GM23338 (cell line): ENCODE results near the gene KPNA5. TPM values are rescaled to one million over a fixed set of nuclear protein-coding genes. Genes with fewer than 3 reads are reported as not detected.

Experiments
- ATAC-seq: fragments of 200-7000 bp; cut with Tn5 transposase; 3 replicates; pipeline ENCODE4 v1.9.1; 2020
- DNase-seq: peaks from one replicate; pipeline ENCODE4 v3.0.0-alpha.2; 2015; ENCODE audit warnings: low spot score
- H2AFZ ChIP-seq: fragments of 200-600 bp; sonication (generic); 2 replicates; pipeline ENCODE4 v1.8.0; 2016; ENCODE audit warnings: antibody characterized with exemption, mild to moderate bottlenecking, moderate library complexity
- H3F3A ChIP-seq: fragments of 200-600 bp; sonication (generic); replicated peaks from 2 replicates; pipeline ENCODE4 v1.8.0; 2017; ENCODE audit warnings: antibody characterized with exemption, mixed run types, low read depth
- H3K27ac ChIP-seq: fragments of 200-600 bp; sonication (generic); 2 replicates; pipeline ENCODE4 v1.6.1; 2016; ENCODE audit warnings: low read depth
- H3K27me3 ChIP-seq: fragments of 200-600 bp; sonication (generic); 2 replicates; pipeline ENCODE4 v1.8.0; 2016; ENCODE audit warnings: mild to moderate bottlenecking, mixed run types, moderate library complexity; ENCODE audit not compliant: insufficient read depth
- H3K36me3 ChIP-seq: fragments of 200-600 bp; sonication (generic); 2 replicates; pipeline ENCODE4 v1.8.0; 2016; ENCODE audit warnings: mild to moderate bottlenecking; ENCODE audit not compliant: insufficient read depth
- H3K4me1 ChIP-seq: fragments of 200-600 bp; sonication (generic); 2 replicates; pipeline ENCODE4 v1.8.0; 2016; ENCODE audit warnings: mild to moderate bottlenecking, moderate library complexity; ENCODE audit not compliant: insufficient read depth
- H3K4me2 ChIP-seq: fragments of 200-600 bp; sonication (generic); 2 replicates; pipeline ENCODE4 v1.7.1; 2017; ENCODE audit warnings: mixed run types
- H3K4me3 ChIP-seq: fragments of 200-600 bp; sonication (generic); 2 replicates; pipeline ENCODE4 v1.6.1; 2016; ENCODE audit warnings: mixed run types
- H3K79me2 ChIP-seq: fragments of 200-600 bp; sonication (generic); replicated peaks from 2 replicates; pipeline ENCODE4 v1.8.0; 2017; ENCODE audit warnings: mild to moderate bottlenecking; ENCODE audit not compliant: insufficient read depth
- H3K9me2 ChIP-seq: fragments of 200-600 bp; sonication (generic); 2 replicates; pipeline ENCODE4 v1.8.0; 2017; ENCODE audit not compliant: insufficient read depth
- H4K20me1 ChIP-seq: fragments of 200-600 bp; sonication (generic); replicated peaks from 2 replicates; pipeline ENCODE4 v1.8.0; 2017; ENCODE audit warnings: mild to moderate bottlenecking; ENCODE audit not compliant: insufficient read depth
- H3K27ac Mint-ChIP-seq: 2 replicates; pipeline ENCODE4 v1.8.0; 2020; ENCODE audit warnings: inconsistent platforms, mild to moderate bottlenecking, moderate library complexity, mixed read lengths
- H3K27me3 Mint-ChIP-seq: 3 replicates; pipeline ENCODE4 v1.8.0; 2022; ENCODE audit warnings: low read depth, mild to moderate bottlenecking, moderate library complexity, mixed read lengths, inconsistent platforms; ENCODE audit not compliant: insufficient read depth, poor library complexity
- H3K36me3 Mint-ChIP-seq: 3 replicates; pipeline ENCODE4 v1.8.0; 2021; ENCODE audit warnings: low read depth, mild to moderate bottlenecking, inconsistent platforms, moderate library complexity, mixed read lengths
- H3K4me1 Mint-ChIP-seq: 3 replicates; pipeline ENCODE4 v1.8.0; 2020; ENCODE audit warnings: mild to moderate bottlenecking, inconsistent platforms, mixed read lengths
- H3K4me3 Mint-ChIP-seq: 3 replicates; pipeline ENCODE4 v1.8.0; 2021; ENCODE audit warnings: moderate library complexity, mild to moderate bottlenecking, inconsistent platforms, mixed read lengths
- H3K9me3 Mint-ChIP-seq: 3 replicates; pipeline ENCODE4 v1.8.0; 2020; ENCODE audit warnings: moderate library complexity, mild to moderate bottlenecking, inconsistent platforms, mixed read lengths
- CREB1 ChIP-seq: fragments of 250-450 bp; sonication (Bioruptor Pico); IDR thresholded peaks from 2 replicates; pipeline ENCODE4 v1.5.0; 2020; ENCODE audit warnings: low read depth, mild to moderate bottlenecking, moderate library complexity
- CTCF ChIP-seq, 2 experiments: fragments of 200-600 bp in 1 of 2; sonication (generic) in 1 of 2; conservative IDR thresholded peaks; 2 replicates each; pipeline versions ENCODE4 v1.5.1 to v1.6.1; 2016 to 2017; ENCODE audit warnings: antibody characterized with exemption in 2 of 2, low read depth in 2 of 2, mild to moderate bottlenecking in 2 of 2, moderate library complexity in 1 of 2
- ETS1 ChIP-seq: IDR thresholded peaks from 2 replicates; pipeline ENCODE4 v1.6.1; 2016; ENCODE audit warnings: antibody characterized with exemption
- EZH2 ChIP-seq: fragments of 200-600 bp; sonication (generic); IDR thresholded peaks from one replicate; pipeline ENCODE4 v1.8.0; 2017; ENCODE audit warnings: antibody characterized with exemption, mild to moderate bottlenecking, low read depth; ENCODE audit not compliant: unreplicated experiment
- EZH2phosphoT487 ChIP-seq: fragments of 200-600 bp; sonication (generic); IDR thresholded peaks from one replicate; pipeline ENCODE4 v1.8.1; 2018; ENCODE audit warnings: antibody characterized with exemption; ENCODE audit not compliant: unreplicated experiment
- JUNB ChIP-seq: IDR thresholded peaks from one replicate; pipeline ENCODE4 v1.6.1; 2016; ENCODE audit warnings: antibody characterized with exemption; ENCODE audit not compliant: unreplicated experiment
- NANOG ChIP-seq: IDR thresholded peaks from 2 replicates; pipeline ENCODE4 v1.6.1; 2016; ENCODE audit warnings: antibody characterized with exemption, borderline replicate concordance
- POLR2AphosphoS5 ChIP-seq: IDR thresholded peaks from 2 replicates; pipeline ENCODE4 v1.6.1; 2016; ENCODE audit warnings: antibody characterized with exemption, low read depth
- REST ChIP-seq: IDR thresholded peaks from one replicate; pipeline ENCODE4 v1.6.1; 2018; ENCODE audit warnings: antibody characterized with exemption; ENCODE audit not compliant: unreplicated experiment
- STAT1 ChIP-seq: IDR thresholded peaks from one replicate; pipeline ENCODE4 v1.6.1; 2016; ENCODE audit warnings: antibody characterized with exemption; ENCODE audit not compliant: unreplicated experiment
- ZNF114 ChIP-seq: fragments of 250-450 bp; sonication (Bioruptor Pico); IDR thresholded peaks from 2 replicates; pipeline ENCODE4 v1.5.0; 2020; ENCODE audit warnings: mild to moderate bottlenecking, moderate library complexity
- ZNF331 ChIP-seq: fragments of 250-450 bp; sonication (Bioruptor Pico); IDR thresholded peaks from 2 replicates; pipeline ENCODE4 v1.5.0; 2020; ENCODE audit warnings: low read depth, mild to moderate bottlenecking, moderate library complexity
- ZNF462 ChIP-seq: fragments of 250-450 bp; sonication (Bioruptor Pico); IDR thresholded peaks from 2 replicates; pipeline ENCODE4 v1.5.0; 2020; ENCODE audit warnings: mild to moderate bottlenecking, moderate library complexity
- polyA plus RNA-seq: library from polyadenylated mRNA; unstranded; fragments of >200 nt; fragmentation: Nextera tagmentation; extraction: Ambion mirVana; gene quantifications from 2 replicates; pipeline ENCODE4 v1.2.1, GENCODE V29; 2016
- total RNA-seq: library from RNA; depleted of rRNA; stranded (reverse); fragments of >200 nt; shearing (Covaris generic); gene quantifications from 2 replicates; pipeline ENCODE4 v1.2.3, GENCODE V29; 2014

The KPNA5 gene
- total and polyA plus RNA-seq, 2 experiments from 2014 or later: 6.9 to 16.3 TPM

GRCh38 chr6:116685437-116685993, 4.5 kb downstream of the KPNA5 start:
- H3K27ac Mint-ChIP-seq: no peak overlapping the region
- H3K36me3 Mint-ChIP-seq: peaks cover 22% of the 10 kb centered on the region
- H3K27me3 Mint-ChIP-seq: peaks cover 2% of the 10 kb centered on the region
- Histone ChIP-seq H3F3A (peaks cover 9% of the 10 kb centered on the region; the same call in 1 of the 2 replicates), H3K9me2 (no peaks in the 10 kb centered on the region), H2AFZ (no peak overlapping the region), H3K27me3 (no peaks in the 10 kb centered on the region), H3K36me3 (peaks cover 8% of the 10 kb centered on the region; the same call in 1 of the 2 replicates), H3K79me2 (peaks cover 86% of the 10 kb centered on the region), H4K20me1 (peaks cover 23% of the 10 kb centered on the region), H3K4me1 (peaks cover 7% of the 10 kb centered on the region), H3K4me3 (no peak overlapping the region), H3K4me2 (no peak overlapping the region), H3K27ac (no peak overlapping the region)
- TF ChIP-seq ETS1: no peak
- TF ChIP-seq CTCF (conservative IDR thresholded peaks at IDR 0.05; ENCODE audit: low read depth in 2 of 2): no peak
- no peak for TF ChIP-seq EZH2phosphoT487
- no peak for TF ChIP-seq POLR2AphosphoS5
- no peak for TF ChIP-seq EZH2
- no peak for TF ChIP-seq ZNF114 (CRISPR knock-in tag)
- no peak for TF ChIP-seq ZNF331 (CRISPR knock-in tag)
- TF ChIP-seq REST: no peak
- no peak for TF ChIP-seq NANOG
- TF ChIP-seq ZNF462 (CRISPR knock-in tag): no peak
- TF ChIP-seq JUNB: no peak
- TF ChIP-seq CREB1 (CRISPR knock-in tag): no peak
- no peak for TF ChIP-seq STAT1
- H3K4me3 Mint-ChIP-seq: no peak overlapping the region
- peaks cover 20% of the 10 kb centered on the region for H3K4me1 Mint-ChIP-seq
- no peaks in the 10 kb centered on the region for H3K9me3 Mint-ChIP-seq
- DNase-seq (no peak), ATAC-seq (no peak)
